Epithelial cell of prostate (primary cell): ENCODE measurements around the gene AFF3.

Experiments
- DNase-seq: peaks from one replicate; pipeline ENCODE4 v3.0.0-alpha.2; 2011; ENCODE audit warnings: low read depth, low spot score
- H3K27ac ChIP-seq: fragments of 450-650 bp; 2 replicates; pipeline ENCODE4 v1.5.1; 2017; ENCODE audit warnings: mild to moderate bottlenecking

Gene AFF3

DNA sequence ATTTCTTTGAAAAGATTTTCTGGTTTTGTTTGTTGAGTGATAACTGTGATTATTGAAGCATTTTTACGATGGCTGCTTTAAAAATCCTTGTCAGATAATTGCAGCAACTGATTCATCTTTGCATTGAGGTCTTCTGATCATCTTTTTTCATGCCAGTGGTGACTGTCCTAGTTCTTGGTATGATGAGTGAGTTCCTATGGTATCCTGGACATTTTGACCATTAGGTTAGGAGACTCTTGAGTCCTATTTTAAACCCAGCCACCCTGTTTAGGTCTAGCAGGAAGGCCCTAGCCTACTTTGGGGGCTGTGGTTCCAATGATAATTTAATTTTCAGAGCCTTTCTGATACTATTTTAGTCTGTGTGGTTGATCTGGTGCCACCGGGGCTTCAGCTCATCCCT, 579.9 kb downstream of the AFF3 start:
- no peak for DNase-seq
- H3K27ac ChIP-seq: no peak overlapping the region

DNA sequence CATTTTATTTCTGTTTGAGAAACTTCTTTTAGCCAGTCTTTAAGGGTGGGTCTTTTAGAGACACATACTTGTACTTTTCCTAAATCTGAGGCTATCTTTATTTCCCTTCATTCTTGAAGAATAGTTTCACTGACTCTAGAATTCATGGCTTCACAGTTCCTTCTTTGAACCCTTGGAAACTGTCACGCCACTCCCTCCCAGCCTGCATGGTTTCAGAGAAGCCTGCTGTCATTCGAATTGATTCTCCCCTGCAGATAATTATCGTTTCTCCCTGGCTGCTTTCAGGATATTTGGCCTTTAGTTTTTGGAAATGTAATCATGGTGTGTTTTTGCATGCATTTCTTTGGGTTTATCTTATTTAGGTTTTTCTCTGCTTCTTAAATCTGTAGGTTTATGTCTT, 580.6 kb downstream of the AFF3 start:
- H3K27ac ChIP-seq: no peak overlapping the region

DNA sequence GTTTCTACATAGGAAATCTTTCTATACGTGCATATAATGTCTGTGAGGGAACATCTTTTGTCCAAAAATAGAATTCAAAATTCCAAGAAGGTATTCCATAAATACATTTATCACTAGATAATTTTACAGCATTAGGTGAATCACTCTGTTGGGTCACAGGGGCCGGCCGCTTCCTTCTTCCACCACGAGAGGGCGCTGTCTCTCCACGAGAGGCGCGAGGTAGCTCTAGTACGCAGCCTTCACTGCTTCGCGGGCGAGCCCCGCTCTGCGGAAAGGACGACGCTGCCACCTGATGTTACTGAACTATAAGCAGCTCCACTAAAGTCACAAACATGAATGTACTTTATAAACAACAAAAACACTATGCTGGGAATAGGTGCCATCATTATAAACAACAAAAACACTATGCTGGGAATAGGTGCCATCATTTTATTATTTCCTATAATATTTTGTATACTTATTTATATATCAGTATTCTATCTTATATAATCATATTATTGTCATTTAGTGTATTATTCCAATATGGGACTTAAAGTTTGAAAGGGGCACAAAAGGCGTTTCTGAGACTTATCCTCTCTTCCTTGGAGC, 583.2 kb downstream of the AFF3 start:
- no peak overlapping the region for H3K27ac ChIP-seq
- no peak for DNase-seq

More for the DNA sequence above, 580.6 kb downstream of the AFF3 start:
- DNase-seq: no peak

DNA sequence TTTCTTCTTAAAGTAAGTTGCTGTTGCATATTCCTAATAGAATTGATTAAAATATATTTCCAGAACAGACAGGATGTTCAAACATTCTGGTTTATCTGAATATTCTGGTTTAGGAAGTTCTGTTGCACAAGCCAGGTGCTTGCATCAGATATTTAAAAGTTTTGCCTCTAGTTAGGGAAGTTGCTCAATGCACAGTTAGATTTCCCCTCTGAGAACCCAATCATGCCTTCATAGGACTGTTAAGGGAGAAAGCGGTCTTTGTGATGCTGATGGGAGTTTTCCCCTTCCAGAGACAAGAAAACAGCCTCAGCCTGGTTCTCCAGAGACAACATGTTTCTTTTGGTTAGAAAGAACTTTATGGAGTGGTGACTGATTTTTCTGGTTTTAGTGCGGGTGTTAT, 587.0 kb downstream of the AFF3 start:
- H3K27ac ChIP-seq: no peak overlapping the region

DNA sequence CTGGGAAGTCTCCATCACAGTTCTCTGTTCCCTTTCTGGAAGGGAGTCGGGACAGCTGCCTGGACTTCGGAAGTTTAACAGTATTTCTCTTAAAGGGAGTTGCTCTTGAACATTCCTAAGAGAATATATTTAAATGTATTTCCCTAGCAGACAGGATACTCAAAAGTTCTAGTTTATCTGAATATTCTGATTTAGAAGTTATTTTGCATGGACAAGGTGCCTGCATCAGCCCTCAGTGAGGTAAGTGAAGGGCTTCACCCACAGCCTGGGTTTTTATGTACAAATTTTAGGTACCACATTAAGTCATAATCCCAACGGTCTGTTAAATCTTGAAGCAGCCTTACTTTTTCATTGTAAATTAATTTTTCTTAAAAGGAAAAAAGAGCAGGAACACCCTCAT, 587.5 kb downstream of the AFF3 start:
- no peak overlapping the region for H3K27ac ChIP-seq
- no peak for DNase-seq

More for the DNA sequence above, 587.0 kb downstream of the AFF3 start:
- DNase-seq: no peak

DNA sequence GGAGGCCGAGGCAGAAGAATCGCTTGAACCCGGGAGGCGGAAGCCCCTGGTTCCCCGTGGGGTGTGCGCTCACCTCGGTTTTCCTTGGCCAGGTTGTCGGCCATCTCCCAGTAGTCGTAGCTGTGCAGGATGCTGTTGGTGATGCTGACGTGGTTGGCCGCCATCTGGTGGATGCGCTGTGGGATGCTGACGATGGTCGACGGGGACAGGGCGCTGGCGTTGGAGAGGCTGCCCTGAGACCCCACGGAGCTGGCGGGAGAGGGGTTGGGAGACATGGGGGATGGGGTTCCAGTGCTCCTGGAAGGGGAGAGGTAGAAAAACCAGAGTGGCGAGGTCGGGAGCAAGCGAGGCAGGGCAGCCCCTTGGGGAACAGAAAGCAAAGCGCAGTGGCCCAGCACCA, 588.2 kb downstream of the AFF3 start:
- DNase-seq: no peak
- no peak overlapping the region for H3K27ac ChIP-seq

DNA sequence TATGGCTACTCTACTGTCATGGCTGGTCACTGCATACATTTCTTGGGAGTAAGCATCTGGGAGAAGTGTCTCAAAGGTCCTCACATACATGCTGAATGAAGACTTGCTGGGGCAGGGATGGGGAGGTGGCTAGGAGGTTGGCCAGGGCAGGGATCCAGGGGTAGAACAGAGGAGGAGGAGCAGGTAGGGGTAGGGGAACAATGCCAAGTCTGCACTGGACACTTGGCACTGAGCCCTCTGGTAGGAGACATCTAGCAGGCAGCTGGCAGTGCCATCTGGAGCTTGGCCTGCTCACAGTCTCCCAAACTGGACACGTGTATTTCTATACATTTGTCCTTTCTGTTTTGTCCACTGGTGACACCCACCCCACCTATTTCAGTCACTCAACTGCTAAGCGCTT, 589.9 kb downstream of the AFF3 start:
- no peak for DNase-seq

DNA sequence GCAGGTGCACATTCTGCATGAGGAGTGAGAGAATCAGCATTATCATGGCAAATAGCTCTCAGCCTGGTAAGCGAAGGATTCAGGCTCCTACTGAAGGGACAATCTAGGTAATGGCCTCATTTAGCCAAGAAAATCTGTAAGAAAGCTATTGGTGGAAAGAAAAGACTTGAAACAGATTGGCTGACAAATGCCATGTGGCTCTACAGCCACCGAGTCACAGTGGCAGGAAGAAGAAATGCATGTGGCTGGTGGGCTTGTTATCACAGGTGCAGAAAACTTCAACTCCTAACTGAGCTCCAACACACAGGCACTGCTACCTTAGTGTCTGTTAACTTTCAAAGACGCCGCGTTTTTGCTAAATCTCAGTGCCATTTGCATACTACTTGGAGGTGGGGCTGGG, 592.0 kb downstream of the AFF3 start:
- no peak overlapping the region for H3K27ac ChIP-seq
- DNase-seq: no peak

More for the DNA sequence above, 589.9 kb downstream of the AFF3 start:
- H3K27ac ChIP-seq: no peak overlapping the region

DNA sequence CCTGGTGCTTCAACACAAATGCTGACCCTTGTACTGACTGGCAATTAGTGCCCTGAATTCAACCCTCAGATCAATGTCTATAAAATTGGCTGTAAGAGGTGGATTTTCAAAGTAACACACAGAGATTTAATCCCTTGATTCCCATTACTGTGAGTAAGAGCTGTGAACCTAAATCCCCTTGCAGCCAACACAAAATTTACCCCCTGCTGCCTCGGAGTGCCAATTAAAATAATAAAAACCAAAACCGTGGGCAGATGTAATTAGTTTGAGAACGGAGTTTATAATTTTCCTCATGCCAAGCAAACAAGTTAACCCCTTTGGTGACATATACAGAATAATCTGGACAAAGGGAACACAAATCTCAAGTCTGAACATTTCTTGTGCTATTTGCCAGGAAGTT, 596.8 kb downstream of the AFF3 start:
- no peak overlapping the region for H3K27ac ChIP-seq
- DNase-seq: no peak

DNA sequence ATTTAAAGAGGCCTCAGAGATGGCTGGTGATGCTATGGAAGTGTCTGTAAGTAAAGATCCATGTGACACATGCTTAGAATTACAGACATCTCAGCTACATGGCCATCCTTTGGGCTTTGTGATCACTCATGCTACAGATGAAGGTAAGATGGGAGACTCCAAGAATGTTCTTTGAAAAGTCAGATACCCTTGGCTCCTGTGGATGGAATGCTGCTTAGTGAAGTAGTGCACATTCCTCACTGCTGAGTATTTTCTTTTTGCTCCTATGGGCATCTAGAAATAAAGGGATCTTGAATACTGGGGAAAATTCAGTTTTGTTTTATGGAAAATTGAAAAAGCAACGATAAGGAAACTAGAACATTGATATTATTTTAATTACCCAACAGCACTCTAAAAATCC, 597.3 kb downstream of the AFF3 start:
- no peak for DNase-seq

DNA sequence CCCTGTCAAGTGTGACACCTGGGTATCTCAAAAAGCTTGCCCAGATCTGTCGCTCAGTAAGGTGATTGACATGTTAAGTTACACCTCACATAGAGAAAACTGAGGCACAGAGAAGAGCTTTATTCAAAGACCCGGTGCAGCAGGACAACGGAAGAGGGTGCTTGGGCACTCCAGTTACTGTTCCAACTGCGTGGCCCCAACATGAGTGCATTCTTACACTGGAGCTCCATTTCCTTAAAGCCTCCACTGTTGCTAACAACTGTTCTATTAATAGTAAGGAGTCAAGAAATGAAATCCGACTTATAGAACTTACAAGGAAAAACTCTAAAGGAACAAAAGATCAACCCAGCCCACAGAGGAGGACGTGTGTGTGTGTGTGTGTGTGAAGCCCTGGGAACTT, 597.8 kb downstream of the AFF3 start:
- H3K27ac ChIP-seq: no peak overlapping the region
- DNase-seq: no peak

More for the DNA sequence above, 597.3 kb downstream of the AFF3 start:
- H3K27ac ChIP-seq: no peak overlapping the region

DNA sequence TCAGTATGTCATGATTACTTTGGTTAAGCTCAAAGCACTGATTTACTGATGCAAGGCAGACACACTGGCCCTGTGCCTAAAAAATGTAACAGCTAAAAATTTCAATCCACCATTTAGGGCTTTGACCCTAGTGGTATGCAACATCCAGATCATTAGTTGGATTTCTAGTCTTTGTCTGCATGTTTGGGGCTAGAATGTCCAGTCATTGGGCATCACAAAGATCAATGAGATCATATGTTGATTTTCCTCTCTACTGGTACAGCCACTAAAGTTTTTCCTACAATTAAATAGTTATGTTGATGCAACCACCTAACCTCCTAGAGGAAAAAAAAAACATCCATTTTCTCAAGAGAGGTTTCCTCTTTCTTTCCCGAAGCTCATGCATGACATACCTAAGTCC, 599.1 kb downstream of the AFF3 start:
- no peak for DNase-seq

DNA sequence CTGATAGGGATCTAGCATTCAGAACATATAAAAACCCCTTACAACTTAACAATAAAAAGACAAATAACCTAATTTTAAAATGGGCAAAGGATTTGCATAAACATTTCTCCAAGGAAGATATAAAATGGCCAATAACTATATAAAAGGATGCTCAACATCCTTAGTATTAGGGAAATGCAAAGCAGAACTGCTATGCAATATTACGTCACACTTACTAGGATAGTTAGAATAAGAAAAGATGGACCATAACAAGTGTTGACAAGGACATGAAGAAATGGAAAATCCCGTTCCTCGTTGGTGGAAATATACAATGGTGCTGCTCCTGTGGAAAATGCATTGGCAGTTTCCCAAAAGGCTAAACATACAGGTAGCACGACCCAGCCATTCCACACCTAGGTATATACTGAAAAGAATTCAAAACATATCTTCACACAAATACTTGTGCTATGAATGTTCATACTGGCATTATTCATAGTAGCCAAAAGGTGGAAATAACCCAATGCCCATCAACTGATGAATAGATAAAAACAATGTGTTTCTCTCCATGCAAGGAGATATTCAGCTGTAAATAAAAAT, 604.4 kb downstream of the AFF3 start:
- no peak overlapping the region for H3K27ac ChIP-seq
- no peak for DNase-seq

More for the DNA sequence above, 599.1 kb downstream of the AFF3 start:
- no peak overlapping the region for H3K27ac ChIP-seq

DNA sequence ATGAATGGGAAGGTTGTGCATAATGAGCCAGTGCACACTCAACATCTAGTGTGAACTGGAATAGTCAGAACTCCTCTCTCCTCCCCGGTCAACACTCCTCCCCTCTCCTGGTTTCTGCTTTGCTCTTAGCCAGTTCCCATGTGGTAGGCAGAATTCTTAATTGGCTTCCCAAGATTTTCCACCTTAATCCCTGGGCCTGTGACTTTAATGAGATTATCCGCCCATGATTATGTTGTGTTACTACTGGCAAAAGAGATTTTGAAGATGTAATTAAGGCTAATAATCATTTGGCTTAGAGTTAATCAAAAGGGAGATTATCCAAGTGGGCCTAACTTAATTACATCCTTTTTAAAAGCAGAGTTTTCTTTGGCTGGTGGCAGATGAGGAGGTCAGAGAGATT, 618.3 kb downstream of the AFF3 start:
- DNase-seq: no peak
- H3K27ac ChIP-seq: no peak overlapping the region

DNA sequence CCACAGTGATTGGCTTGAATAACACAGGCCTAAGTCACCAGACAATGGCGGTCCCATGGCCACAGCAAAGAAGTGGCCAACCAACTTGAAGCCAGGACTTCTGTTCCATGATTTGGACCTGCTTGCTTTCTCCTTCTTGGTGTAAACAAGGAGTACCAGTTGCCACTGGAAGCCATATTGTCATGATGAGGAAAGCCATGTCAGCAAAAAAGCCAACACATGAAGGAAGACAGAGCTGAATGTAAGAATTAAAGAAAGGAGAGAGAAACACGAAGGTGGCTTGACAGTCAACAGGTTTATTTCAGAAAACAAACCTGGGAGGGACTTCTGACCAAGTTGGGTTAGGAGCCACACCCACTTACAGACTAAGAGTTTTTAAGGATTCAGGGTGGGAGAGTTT, 620.2 kb downstream of the AFF3 start:
- no peak for DNase-seq
- no peak overlapping the region for H3K27ac ChIP-seq

DNA sequence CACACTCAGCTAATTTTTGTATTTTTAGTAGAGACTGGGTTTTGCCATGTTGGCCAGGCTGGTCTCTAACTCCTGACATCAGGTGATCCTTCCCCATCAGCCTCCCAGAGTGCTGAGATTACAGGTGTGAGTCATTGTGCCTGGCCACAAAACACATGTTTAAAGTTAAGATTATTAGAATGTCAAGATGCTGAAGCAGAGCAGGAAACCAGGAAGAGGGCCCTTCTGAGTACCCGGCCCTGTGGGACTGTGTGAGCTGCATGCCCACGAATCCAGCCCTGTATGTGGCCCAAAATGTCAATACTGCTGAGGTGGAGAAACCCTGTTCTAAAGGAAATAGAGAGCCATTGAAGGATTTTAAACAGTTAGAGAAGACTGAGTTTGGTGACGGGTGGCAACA, 621.6 kb downstream of the AFF3 start:
- DNase-seq: no peak
- no peak overlapping the region for H3K27ac ChIP-seq

DNA sequence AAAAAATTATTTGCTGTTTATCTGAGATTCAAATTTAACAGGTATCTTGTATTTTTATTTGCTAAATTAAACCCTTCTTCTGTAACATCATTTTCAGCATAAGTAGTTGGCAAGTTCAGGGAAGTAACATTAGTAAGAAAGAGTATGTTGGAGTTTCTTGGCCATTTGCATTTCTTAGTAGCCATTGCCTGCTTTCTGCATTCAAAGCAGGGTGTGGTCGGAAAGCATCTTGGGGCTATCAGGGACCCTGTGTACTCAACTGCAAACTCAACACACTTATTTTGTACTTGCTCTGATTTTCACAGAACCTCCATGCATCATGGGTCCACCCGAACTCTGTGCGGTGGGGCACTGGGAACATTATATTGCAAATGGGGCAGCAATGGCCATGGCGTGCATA, 622.2 kb downstream of the AFF3 start:
- no peak for DNase-seq
- no peak overlapping the region for H3K27ac ChIP-seq

DNA sequence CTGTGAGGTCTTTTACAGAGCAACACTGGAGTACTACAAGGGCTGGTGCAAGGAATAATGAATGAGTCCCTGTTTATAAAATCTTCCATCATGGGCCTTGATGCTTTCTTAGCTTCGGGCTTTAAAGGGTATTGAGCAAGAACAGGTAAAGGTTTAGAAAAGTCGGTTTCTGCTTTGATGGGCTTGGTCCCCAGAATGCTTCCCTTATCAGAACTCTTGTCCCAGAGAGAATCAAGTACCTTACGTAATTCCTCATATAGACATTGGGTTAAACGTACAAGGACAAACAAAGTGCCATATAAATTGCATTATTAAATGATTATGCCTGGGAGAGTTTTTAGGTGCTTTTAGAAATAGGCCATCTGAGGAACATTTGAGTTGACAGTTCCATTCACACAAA, 628.0 kb downstream of the AFF3 start:
- H3K27ac ChIP-seq: no peak overlapping the region

DNA sequence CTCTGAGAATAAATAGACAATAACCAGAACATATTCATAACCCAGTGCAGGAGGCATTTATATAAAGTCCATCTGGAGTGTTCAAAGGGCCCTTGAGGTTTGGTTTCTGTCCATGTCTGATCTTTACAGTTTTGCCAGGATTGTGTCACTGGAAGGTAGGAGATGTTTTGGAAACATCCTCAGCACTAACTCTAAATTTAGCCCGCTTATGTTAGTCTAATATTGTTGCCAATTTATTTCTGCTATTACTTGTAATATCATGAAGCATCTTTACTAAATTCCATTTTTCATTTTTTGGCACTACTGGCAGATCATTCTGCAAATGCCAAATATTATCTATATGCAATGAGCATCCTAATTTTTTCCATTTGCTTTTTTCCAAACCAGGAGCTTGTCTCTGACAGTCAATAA, 630.2 kb downstream of the AFF3 start:
- DNase-seq: no peak
- no peak overlapping the region for H3K27ac ChIP-seq

More for the DNA sequence above, 628.0 kb downstream of the AFF3 start:
- DNase-seq: no peak

DNA sequence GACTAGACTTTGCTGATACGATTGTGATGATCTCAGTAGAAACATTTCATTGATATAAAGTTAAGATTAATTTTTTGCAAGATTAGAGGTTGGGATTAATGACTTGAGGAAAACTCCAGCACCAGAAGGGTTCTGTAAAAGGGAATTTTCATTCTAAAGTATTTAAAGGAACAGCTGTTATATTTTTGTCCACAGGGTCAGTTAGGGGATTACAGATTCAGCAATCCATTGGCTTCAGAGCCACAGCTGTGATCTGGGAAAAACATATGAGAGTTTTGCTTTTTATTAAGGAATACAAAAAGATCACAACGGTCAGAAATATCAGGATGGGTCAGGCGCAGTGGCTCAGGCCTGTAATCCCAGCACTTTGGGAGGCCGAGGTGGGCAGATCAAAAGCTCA, 633.0 kb downstream of the AFF3 start:
- no peak overlapping the region for H3K27ac ChIP-seq
- DNase-seq: no peak

DNA sequence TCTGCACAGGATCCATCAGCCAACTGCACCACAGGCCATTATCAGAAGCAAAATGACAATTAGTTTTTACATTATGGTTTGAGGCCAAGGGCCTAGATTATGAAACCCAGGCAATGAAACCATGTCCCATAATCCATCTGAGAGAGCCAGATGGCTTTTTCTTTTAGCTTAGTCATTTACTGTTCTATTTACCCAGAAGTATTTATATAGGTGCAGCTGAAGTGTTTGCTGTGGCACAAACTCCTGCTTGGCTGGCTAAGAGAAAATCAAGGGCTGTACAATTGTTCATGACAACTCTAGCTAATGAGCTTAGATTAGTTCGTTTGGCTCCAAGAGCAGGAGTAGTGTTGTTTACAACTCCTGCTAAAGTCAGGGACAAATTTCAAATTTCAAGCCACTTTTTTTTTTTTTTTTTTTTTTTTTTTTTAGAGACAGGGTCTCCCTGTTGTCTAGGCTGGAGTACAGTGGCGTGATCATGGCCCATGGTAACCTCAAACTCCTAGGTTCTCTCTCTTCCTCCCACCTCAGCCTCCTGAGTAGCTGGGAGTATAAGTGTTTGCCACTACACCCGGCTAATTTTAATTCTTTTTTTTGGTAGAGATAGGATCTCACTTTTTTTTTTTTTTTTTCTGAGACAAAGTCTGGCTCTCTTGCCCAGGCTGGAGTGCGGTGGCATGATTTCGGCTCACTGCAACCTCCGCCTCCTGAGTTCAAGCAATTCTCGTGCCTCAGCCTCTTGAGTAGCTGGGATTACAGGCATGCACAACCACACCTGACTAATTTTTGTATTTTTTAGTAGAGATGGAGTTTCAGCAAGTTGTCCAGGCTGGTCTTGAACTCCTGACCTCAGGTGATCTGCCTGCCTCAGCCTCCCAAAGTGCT, 634.2 kb downstream of the AFF3 start:
- no peak for DNase-seq
- H3K27ac ChIP-seq: peak overlapping the region; percentile 6
